OCI-LY7 (cell line): ENCODE data around the gene ELOVL5.

Experiments
- EZH2phosphoT487 ChIP-seq: fragments of 200-600 bp; sonication (generic); IDR thresholded peaks from 2 replicates; pipeline ENCODE4 v1.6.1; 2018; ENCODE audit warnings: low read depth, borderline replicate concordance, mild to moderate bottlenecking, mixed run types, antibody characterized with exemption, low read length, moderate library complexity, mixed read lengths
- TF ChIP-seq, protein P1 (sequence below): fragments of 200-600 bp; sonication (generic); conservative IDR thresholded peaks from 2 replicates; pipeline ENCODE4 v1.5.1; 2014; ENCODE audit warnings: mild to moderate bottlenecking, antibody characterized with exemption, low read length, moderate library complexity, mixed read lengths

DNA sequence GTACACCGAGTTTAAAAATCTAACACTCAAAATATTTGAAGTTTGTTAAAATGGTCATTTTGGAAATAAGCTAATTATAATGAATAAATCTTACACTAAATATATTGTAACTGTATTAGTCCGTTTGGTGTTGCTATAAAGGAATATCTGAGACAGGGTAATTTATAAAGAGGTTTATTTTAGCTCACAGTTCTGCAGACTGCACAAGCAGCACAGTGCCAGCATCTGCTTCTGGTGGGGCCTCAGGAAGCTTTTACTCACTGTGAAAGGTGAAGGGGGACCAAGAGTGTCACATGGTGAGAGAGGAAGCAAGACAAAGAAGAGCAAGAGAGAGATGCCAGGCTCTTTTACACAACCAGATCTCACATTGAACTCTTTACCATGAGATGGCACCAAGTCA is 17.1 kb downstream of the ELOVL5 start:
- TF ChIP-seq, protein P1, sequence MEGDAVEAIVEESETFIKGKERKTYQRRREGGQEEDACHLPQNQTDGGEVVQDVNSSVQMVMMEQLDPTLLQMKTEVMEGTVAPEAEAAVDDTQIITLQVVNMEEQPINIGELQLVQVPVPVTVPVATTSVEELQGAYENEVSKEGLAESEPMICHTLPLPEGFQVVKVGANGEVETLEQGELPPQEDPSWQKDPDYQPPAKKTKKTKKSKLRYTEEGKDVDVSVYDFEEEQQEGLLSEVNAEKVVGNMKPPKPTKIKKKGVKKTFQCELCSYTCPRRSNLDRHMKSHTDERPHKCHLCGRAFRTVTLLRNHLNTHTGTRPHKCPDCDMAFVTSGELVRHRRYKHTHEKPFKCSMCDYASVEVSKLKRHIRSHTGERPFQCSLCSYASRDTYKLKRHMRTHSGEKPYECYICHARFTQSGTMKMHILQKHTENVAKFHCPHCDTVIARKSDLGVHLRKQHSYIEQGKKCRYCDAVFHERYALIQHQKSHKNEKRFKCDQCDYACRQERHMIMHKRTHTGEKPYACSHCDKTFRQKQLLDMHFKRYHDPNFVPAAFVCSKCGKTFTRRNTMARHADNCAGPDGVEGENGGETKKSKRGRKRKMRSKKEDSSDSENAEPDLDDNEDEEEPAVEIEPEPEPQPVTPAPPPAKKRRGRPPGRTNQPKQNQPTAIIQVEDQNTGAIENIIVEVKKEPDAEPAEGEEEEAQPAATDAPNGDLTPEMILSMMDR = no peak
- TF ChIP-seq EZH2phosphoT487 = no peak
